WERI-Rb-1 (cell line): ENCODE data around the gene GAL3ST3.
"Not testable (repeated sequence)": the region's sequence is repeated elsewhere in the genome, so short reads cannot be mapped to it uniquely, and the experiment has no call there.

Experiments
- DNase-seq: peaks from one replicate; pipeline ENCODE4 v3.0.0-alpha.2; 2020
- H3K27ac ChIP-seq: fragments of 250-450 bp; sonication (Bioruptor Pico); 2 replicates; pipeline ENCODE4 v1.5.1; 2020; ENCODE audit warnings: mild to moderate bottlenecking, moderate library complexity
- H3K27me3 ChIP-seq: fragments of 250-450 bp; sonication (Bioruptor Pico); 2 replicates; pipeline ENCODE4 v1.5.1; 2021; ENCODE audit warnings: mild to moderate bottlenecking, low read depth, moderate library complexity; ENCODE audit not compliant: insufficient read depth, severe bottlenecking
- H3K36me3 ChIP-seq: fragments of 250-450 bp; sonication (Bioruptor Pico); 2 replicates; pipeline ENCODE4 v1.5.1; 2020; ENCODE audit warnings: mild to moderate bottlenecking, moderate library complexity
- H3K4me3 ChIP-seq: 2 replicates; pipeline ENCODE4 v1.5.1; 2011; ENCODE audit warnings: low read depth, mild to moderate bottlenecking, control low read depth, low read length
- H3K9me3 ChIP-seq: fragments of 250-450 bp; sonication (Bioruptor Pico); 2 replicates; pipeline ENCODE4 v1.5.1; 2021; ENCODE audit warnings: mild to moderate bottlenecking, moderate library complexity; ENCODE audit not compliant: severe bottlenecking
- TF ChIP-seq, protein P1 (sequence below): IDR thresholded peaks from 2 replicates; pipeline ENCODE4 v1.5.1; 2011; ENCODE audit warnings: low read depth, mild to moderate bottlenecking, control low read depth, inconsistent platforms, low read length

The GAL3ST3 gene, protein sequence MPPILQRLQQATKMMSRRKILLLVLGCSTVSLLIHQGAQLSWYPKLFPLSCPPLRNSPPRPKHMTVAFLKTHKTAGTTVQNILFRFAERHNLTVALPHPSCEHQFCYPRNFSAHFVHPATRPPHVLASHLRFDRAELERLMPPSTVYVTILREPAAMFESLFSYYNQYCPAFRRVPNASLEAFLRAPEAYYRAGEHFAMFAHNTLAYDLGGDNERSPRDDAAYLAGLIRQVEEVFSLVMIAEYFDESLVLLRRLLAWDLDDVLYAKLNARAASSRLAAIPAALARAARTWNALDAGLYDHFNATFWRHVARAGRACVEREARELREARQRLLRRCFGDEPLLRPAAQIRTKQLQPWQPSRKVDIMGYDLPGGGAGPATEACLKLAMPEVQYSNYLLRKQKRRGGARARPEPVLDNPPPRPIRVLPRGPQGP

DNA sequence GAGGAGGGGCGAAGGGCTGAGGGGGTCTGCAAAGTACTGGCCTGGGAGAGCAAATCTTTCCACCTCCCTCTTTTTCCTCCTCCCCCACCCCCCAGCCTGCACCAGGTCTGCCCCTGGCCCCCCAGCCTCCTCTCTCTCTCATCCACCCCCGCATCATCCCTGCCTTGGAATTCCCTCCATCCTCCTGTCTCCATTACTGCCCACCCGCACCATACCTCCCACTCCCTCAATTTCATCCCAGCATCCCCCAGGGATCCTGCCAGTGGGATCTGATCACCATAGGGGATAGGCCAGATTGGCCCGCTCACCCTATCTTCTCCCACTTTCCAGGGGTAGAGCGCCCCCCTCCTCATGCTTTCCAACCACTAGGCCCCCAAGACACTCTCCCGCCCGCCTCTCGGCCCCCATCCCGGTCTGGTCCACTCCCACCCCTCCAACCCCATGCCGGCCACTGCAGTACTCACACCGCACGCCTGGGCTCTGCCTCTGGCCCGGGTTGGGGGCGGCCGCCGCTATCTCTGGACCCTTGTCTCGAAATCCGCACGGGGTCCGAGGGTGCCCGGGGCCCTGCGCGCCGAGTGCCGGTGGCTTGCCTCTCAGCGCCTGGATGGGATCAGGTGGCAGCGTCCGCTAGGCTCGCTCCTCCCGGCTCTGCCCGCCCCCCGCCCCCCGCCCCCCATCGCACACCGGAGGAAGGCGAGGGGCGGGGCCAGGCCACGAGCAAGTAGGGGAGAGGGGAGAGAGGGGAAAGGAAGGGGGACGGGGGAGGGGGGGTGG is at the start of gene GAL3ST3:
Gene GAL3ST3 (minus strand): TSS at position 615 of the 777 bp plus-strand sequence. CDS start 3,746 bp downstream, outside the sequence.
- peak within 1 kb of the TSS; percentile 98 for H3K27ac ChIP-seq
- H3K9me3 ChIP-seq = no peaks in the 10 kb centered on the region
- H3K4me3 ChIP-seq = peak within 1 kb of the TSS; percentile 53
- DNase-seq = peak; percentile 69
- TF ChIP-seq, protein P1, sequence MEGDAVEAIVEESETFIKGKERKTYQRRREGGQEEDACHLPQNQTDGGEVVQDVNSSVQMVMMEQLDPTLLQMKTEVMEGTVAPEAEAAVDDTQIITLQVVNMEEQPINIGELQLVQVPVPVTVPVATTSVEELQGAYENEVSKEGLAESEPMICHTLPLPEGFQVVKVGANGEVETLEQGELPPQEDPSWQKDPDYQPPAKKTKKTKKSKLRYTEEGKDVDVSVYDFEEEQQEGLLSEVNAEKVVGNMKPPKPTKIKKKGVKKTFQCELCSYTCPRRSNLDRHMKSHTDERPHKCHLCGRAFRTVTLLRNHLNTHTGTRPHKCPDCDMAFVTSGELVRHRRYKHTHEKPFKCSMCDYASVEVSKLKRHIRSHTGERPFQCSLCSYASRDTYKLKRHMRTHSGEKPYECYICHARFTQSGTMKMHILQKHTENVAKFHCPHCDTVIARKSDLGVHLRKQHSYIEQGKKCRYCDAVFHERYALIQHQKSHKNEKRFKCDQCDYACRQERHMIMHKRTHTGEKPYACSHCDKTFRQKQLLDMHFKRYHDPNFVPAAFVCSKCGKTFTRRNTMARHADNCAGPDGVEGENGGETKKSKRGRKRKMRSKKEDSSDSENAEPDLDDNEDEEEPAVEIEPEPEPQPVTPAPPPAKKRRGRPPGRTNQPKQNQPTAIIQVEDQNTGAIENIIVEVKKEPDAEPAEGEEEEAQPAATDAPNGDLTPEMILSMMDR = no peak
- no peaks in the 10 kb centered on the region for H3K27me3 ChIP-seq
- peaks cover 28% of the 10 kb centered on the region for H3K36me3 ChIP-seq

DNA sequence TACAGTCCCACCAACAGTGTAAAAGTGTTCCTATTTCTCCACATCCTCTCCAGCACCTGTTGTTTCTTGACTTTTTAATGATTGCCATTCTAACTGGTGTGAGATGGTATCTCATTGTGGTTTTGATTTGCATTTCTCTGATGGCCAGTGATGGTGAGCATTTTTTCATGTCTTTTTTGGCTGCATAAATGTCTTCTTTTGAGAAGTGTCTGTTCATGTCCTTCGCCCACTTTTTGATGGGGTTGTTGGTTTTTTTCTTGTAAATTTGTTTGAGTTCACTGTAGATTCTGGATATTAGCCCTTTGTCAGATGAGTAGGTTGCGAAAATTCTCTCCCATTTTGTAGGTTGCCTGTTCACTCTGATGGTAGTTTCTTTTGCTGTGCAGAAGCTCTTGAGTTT is 43.2 kb upstream of the GAL3ST3 start:
- H3K36me3 ChIP-seq, H3K4me3 ChIP-seq, H3K27me3 ChIP-seq, H3K9me3 ChIP-seq, H3K27ac ChIP-seq, DNase-seq: not testable (repeated sequence)

DNA sequence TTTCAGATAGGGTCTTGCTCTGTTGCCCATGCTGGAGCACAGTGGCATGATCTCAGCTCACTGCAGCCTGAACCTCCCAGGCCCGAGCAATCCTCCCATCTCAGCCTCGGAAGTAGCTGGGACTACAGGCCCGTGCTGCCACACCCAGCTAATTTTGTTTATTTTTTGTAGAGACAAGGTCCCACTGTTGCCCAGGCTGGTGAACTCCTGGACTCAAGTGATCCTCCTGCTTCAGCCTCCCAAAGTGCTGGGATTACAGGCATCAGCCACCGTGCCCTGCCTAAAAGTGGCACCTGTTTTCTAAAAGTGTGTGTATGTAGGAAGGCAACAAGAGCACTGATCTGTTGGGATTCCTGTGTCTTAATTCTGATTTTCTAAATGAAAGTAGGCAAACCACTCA is 41.3 kb upstream of the GAL3ST3 start:
- no peak overlapping the region for H3K27ac ChIP-seq
- H3K36me3 ChIP-seq = no peaks in the 10 kb centered on the region
- H3K9me3 ChIP-seq = peaks cover 4% of the 10 kb centered on the region
- DNase-seq = no peak
- no peak overlapping the region for H3K4me3 ChIP-seq
- H3K27me3 ChIP-seq = no peaks in the 10 kb centered on the region
- TF ChIP-seq, protein P1 = no peak

DNA sequence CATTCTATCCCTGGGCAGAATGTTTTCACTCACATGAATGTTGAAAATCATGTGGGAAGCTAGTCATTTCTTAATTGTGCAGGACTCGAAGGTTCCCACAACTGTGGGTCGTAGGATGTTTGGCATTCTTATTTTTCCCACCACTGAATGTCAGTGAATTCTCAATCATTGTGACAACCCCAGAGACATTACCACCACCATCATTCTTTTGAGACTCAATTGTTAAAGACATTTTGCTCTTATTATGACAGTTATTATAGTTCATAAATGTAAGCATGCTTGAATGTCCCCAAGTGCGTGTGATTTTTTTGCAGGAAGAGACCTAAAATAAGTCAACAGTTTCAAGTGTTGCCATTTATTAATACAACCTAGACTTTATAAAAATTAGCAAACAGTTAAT is 40.1 kb upstream of the GAL3ST3 start:
- TF ChIP-seq, protein P1 = no peak
- H3K4me3 ChIP-seq = no peak overlapping the region
- DNase-seq = no peak
- H3K36me3 ChIP-seq = no peaks in the 10 kb centered on the region
- H3K27ac ChIP-seq = no peak overlapping the region
- H3K9me3 ChIP-seq = peaks cover 4% of the 10 kb centered on the region
- no peaks in the 10 kb centered on the region for H3K27me3 ChIP-seq

DNA sequence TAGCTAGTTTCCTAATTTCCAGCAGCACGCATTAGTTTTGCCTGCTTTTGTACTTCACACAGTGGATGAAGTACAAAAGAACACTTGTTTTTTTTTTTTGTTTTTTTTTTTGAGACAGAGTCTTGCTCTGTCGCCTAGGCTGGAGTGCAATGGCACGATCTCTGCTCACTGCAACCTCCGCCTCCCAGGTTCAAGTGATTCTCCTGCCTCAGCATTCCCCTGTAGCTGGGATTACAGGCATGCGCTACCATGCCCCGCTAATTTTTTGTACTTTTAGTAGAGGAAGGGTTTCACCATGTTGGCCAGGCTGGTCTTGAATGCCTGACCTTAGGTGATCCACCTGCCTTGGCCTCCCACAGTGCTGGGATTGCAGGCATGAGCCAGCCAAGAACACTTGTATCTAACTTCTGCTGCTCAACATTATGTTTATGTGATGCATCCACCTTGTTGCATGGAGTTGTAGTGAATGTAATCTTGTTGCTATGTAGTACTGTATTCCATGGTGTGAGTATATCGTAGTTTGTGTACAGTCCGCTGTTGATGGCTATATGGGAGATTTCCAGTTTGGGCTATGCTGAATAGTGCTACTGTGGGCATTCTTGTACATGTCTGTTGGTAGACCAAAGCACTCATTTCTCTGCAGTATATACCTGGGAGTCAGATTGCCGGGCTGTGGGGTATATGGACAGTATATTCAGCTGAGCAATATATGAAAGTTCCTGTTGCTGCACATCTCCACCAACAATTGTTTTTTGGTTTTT is 38.4 kb upstream of the GAL3ST3 start:
- no peak overlapping the region for H3K4me3 ChIP-seq
- no peaks in the 10 kb centered on the region; the same call in 1 of the 2 replicates for H3K36me3 ChIP-seq
- peaks cover 4% of the 10 kb centered on the region for H3K9me3 ChIP-seq
- DNase-seq = no peak
- TF ChIP-seq, protein P1 = no peak
- H3K27ac ChIP-seq = no peak overlapping the region
- no peaks in the 10 kb centered on the region for H3K27me3 ChIP-seq
